ENCODE data around the gene IL1RAPL1.

The IL1RAPL1 gene

DNA sequence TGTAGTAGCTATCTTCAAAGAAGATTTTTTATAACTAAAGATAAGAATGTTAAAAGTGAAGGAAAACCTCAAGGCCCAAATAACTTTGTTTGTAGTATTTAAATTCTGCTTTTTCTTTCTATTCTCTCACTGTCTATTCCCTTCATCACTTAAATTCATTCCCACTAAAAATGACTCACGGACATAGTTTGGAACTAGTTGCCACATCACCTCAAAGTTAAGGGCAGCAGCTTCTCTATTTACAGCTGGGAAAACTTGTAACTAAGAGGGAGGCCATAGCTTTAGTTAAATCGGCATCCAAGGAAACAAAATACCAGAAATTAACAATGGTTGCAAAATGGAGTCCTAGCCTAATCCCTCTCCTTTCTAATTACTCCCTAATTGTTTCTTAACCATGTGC lies 1302.8 kb downstream of the IL1RAPL1 start:
- no peak for DNase-seq (ENCODE audit: low read depth in 2 of 2)

GRCh38 chrX:29890646-29891200 lies 1303.5 kb downstream of the IL1RAPL1 start:
- DNase-seq (ENCODE audit: low read depth in 2 of 2) = no peak

DNA sequence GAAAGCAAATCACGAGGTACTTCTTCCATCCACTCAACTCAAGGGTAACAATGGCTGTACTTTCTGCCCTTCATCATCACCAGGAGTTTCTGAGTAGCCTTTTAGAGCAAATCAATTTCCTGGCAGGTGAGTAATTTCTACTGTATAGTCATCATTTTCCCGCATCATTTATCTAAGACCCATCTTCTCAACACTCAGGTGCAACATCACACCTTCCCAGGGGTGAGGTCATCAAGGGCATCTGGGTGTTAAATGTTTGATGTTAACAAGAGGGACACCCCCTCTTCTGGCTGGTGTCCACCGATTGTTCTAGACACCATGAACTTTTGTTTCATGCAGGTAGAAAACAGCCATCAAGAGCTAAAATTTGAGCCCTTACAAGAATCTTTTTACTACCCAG lies 1314.8 kb downstream of the IL1RAPL1 start:
- DNase-seq (ENCODE audit: low read depth in 2 of 2) = no peak

- no peak for DNase-seq (ENCODE audit: low read depth in 2 of 2)
Measured at GRCh38 chrX:29903360-29903759, 1316.1 kb downstream of the IL1RAPL1 start.

DNA sequence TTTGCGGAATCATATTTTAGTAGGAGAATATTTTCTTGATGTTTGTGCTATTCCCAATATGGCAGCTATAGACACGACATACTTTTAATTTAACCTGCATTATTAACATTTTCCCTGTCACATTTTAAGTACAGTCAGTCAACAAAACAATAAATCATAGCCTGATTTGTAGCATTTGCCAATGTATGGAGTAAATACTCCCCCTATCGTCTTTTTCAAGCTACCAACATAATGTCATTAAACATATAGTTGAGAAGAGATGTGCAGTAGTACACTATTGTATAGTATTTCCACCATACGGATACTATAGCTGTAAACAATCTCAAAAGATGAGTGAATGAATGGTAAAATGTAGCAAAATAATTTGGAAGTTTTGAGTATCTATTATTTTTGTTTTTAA lies 1324.4 kb downstream of the IL1RAPL1 start:
- no peak for DNase-seq (ENCODE audit: low read depth in 2 of 2)

- DNase-seq (ENCODE audit: low read depth in 2 of 2) = no peak
Measured at GRCh38 chrX:29913647-29914046, 1326.4 kb downstream of the IL1RAPL1 start.

DNA sequence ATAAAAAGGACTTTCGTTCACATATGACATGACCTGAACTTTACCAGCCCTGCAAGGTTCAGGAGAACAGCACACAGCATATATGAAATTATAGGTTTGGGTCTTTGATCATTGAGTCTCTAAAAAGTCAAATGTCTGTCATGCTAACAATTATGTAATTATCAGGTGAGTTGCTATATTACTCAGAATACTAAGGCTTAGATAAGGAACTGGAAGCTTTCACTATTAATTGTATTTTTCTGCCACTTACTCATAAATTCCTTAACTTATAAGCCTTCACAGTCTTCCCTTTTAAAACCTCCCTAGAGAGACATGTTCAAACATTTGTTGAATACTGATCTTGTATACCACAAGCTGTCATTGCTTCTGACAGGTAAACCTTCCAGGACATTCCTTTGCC lies 1335.4 kb downstream of the IL1RAPL1 start:
- DNase-seq (ENCODE audit: low read depth in 2 of 2) = no peak

- no peak for DNase-seq (ENCODE audit: low read depth in 2 of 2)
Measured at GRCh38 chrX:29926056-29926455, 1338.8 kb downstream of the IL1RAPL1 start.

DNA sequence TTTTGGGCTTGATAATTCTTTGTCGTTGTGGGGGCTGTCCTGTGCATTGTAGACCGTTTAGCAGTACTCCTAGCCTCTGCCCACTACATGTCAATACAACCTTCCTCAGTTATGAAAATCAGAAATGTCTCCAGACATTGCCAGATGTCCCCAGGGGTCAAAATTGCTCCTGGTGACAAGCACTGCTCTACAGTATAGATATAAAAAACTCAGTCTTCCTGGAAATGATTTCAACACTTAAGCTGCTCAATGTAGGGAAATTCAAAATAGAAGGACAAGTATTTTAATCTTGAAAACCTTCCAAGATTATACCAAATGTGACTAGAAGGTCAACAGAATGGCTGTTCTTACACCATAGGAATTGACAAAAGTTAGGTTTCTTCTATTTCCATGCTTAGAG lies 1339.4 kb downstream of the IL1RAPL1 start:
- no peak for DNase-seq (ENCODE audit: low read depth in 2 of 2)

GRCh38 chrX:29935455-29935854 lies 1348.2 kb downstream of the IL1RAPL1 start:
- DNase-seq (ENCODE audit: low read depth in 2 of 2) = no peak

DNA sequence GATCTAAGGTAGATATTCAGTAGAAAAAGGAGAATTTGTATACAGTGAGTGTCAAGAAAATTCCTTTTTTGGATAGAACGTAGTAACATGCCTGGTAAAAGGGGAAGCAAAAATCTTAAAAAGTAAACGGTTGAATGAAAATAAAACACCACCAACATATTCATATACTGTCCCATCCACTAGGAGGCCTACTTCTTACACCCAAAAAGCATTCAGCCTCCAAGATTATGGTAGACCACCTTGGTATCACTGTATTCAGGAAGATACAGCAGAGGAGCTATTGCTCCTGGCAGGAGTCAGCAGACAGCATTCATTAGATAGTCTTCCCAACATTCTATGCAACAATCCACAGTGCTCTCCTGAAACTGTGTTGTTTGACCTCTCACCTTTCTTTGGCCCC lies 1353.5 kb downstream of the IL1RAPL1 start:
- DNase-seq (ENCODE audit: low read depth in 2 of 2) = no peak

- DNase-seq (ENCODE audit: low read depth in 2 of 2) = no peak
Measured at GRCh38 chrX:29941287-29941686, 1354.0 kb downstream of the IL1RAPL1 start.

GRCh38 chrX:29947225-29947624 lies 1360.0 kb downstream of the IL1RAPL1 start:
- no peak for DNase-seq (ENCODE audit: low read depth in 2 of 2)

DNA sequence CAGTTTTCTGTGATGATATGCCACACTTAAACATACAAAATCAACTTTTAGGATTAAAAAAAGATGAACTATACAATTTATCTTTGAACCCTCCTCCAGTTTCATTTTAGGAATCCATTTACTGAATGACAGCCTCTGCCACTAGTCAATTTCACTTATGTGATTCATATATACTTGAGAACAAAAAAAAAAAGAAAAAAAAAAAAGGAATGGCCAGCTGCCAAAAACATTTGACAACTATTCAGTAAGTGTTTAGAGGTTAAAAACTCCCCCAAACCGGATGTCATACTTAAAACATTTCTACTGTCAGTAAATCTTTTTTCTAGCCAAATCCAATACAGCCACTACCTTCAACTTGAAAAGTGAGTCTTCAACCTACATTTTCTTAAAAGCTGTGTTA lies 1361.4 kb downstream of the IL1RAPL1 start:
- no peak for DNase-seq (ENCODE audit: low read depth in 2 of 2)

GRCh38 chrX:29952016-29952415 lies 1364.8 kb downstream of the IL1RAPL1 start:
- no peak for DNase-seq (ENCODE audit: low read depth in 2 of 2)

DNA sequence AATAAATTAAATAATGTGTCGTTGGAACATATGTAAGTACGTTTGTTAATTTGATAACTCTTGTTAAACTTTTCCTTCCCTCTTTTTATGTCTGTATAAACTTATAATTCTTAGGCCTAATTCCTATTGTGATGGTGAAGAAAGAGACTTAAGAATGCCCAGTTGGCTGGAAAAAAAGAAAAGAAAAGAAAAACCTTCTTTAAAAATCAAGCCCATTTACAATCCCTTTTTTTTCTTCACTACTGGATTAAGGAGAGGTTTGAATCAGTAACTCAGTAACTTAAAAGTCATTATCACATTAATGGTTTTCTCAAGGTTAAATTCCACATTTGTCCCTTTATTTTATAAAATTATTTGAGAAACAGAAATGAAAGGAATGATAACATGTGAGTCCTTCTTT lies 1374.8 kb downstream of the IL1RAPL1 start:
- DNase-seq (ENCODE audit: low read depth in 2 of 2) = no peak

GRCh38 chrX:29965634-29966033 lies 1378.4 kb downstream of the IL1RAPL1 start:
- no peak for DNase-seq (ENCODE audit: low read depth in 2 of 2)

- DNase-seq (ENCODE audit: low read depth in 2 of 2) = no peak
Measured at GRCh38 chrX:29992083-29992482, 1404.8 kb downstream of the IL1RAPL1 start.

GRCh38 chrX:30005813-30006212 lies 1418.6 kb downstream of the IL1RAPL1 start:
- no peak for DNase-seq (ENCODE audit: low read depth in 2 of 2)

Measured in stimulated activated CD8-positive, alpha-beta memory T cell treated with anti-CD3 and anti-CD28 coated beads, Interleukin-15, amount 100 ng/mL, for 48 hours (primary cell).